HepG2 (cell line): ENCODE results near the gene UGT1A7. TPM values are rescaled to one million over a fixed set of nuclear protein-coding genes. Genes with fewer than 3 reads are reported as not detected.

Experiments used
- ATAC-seq: fragments of 200-7000 bp; cut with Tn5 transposase; 3 replicates; pipeline ENCODE4 v1.9.1; 2020; ENCODE audit warnings: mild to moderate bottlenecking, moderate library complexity
- BruUV-seq: library from RNA; stranded (reverse); fragments of 400-500 nt; replicated peaks from 2 replicates; lab custom pipeline; 2021; lab: Mats Ljungman, UMichigan
- CTCF ChIA-PET: fragments of 300-600 bp; formaldehyde crosslinking; extraction: SDS; loops from one replicate; lab custom pipeline; 2021; ENCODE audit warnings: low total read pairs, inconsistent platforms, low intra/inter-chr PET ratio; lab: Yijun Ruan, JAX
- POLR2A ChIA-PET: fragments of 350-600 bp; sonication (Branson Sonifier 250); formaldehyde crosslinking; loops from one replicate; lab custom pipeline; 2020; ENCODE audit warnings: antibody characterized with exemption, inconsistent platforms; lab: Yijun Ruan, JAX
- DNase-seq: peaks from one replicate; pipeline ENCODE4 v3.0.0-alpha.2; 2015; ENCODE audit warnings: low spot score
- FAIRE-seq: peaks from 3 replicates; lab custom pipeline; 2011; peaks lifted over from hg19 to GRCh38; lab: Jason Lieb, UNC
- H2AFZ ChIP-seq: one replicate; pipeline ENCODE4 v1.6.1; 2011; ENCODE audit warnings: low read length, inconsistent platforms
- H3K27ac ChIP-seq: fragments of 300-600 bp; 3 replicates; pipeline ENCODE4 v1.8.0; 2011; ENCODE audit warnings: mixed run types, mild to moderate bottlenecking, mixed read lengths, low read length, inconsistent platforms; ENCODE audit not compliant: insufficient read depth; ENCODE audit errors: extremely low read length
- H3K27me3 ChIP-seq, 2 experiments: fragments of 200-600 bp in 1 of 2; 2 replicates in 1 of 2; 3 replicates in 1 of 2; pipeline versions ENCODE4 v1.6.0 to v1.8.0; 2011; ENCODE audit warnings: low read length in 2 of 2, mild to moderate bottlenecking in 2 of 2, moderate library complexity in 2 of 2, inconsistent platforms in 1 of 2; ENCODE audit not compliant: insufficient read depth in 2 of 2, control insufficient read depth in 1 of 2
- H3K36me3 ChIP-seq, 2 experiments: fragments of 200-600 bp in 1 of 2; replicated peaks in 1 of 2; 2 replicates in 1 of 2; 3 replicates in 1 of 2; pipeline versions ENCODE4 v1.5.1 to v1.8.0; 2011; ENCODE audit warnings: low read length in 2 of 2, inconsistent platforms in 1 of 2; ENCODE audit not compliant: insufficient read depth in 2 of 2, control insufficient read depth in 1 of 2
- H3K4me1 ChIP-seq: 2 replicates; pipeline ENCODE4 v1.5.1; 2012; ENCODE audit warnings: low read length, inconsistent platforms; ENCODE audit not compliant: insufficient read depth
- H3K4me2 ChIP-seq: 2 replicates; pipeline ENCODE4 v1.6.0; 2011; ENCODE audit warnings: low read depth, low read length, inconsistent platforms
- H3K4me3 ChIP-seq, 3 experiments: fragments of 200-600 bp in 1 of 3; sonication (generic), shearing (Covaris generic) in 1 of 3; replicated peaks in 1 of 3; 2 replicates each; pipeline ENCODE4 v1.5.1; 2011 to 2016; ENCODE audit warnings: low read length in 3 of 3, inconsistent platforms in 2 of 3, low read depth in 2 of 3, mild to moderate bottlenecking in 2 of 3, control low read depth in 1 of 3, mixed read lengths in 1 of 3; ENCODE audit not compliant: insufficient read depth in 1 of 3
- H3K79me2 ChIP-seq: one replicate; pipeline ENCODE4 v1.6.1; 2011; ENCODE audit warnings: low read length, inconsistent platforms; ENCODE audit not compliant: insufficient read depth
- H3K9ac ChIP-seq: 2 replicates; pipeline ENCODE4 v1.6.0; 2011; ENCODE audit warnings: mild to moderate bottlenecking, low read depth, low read length, inconsistent platforms; ENCODE audit not compliant: insufficient read depth
- H3K9me3 ChIP-seq: 2 replicates; pipeline ENCODE4 v1.5.1; 2012; ENCODE audit warnings: mild to moderate bottlenecking, low read length
- H4K20me1 ChIP-seq: 2 replicates; pipeline ENCODE4 v1.6.0; 2011; ENCODE audit warnings: inconsistent platforms, mild to moderate bottlenecking, low read length, moderate library complexity; ENCODE audit not compliant: insufficient read depth
- ATRX ChIP-seq: sonication (generic); formaldehyde crosslinking; IDR thresholded peaks from 2 replicates; pipeline ENCODE4 v1.4.0; 2020; ENCODE audit warnings: missing genetic modification reagents, borderline replicate concordance
- E2F2 ChIP-seq: sonication (generic); formaldehyde crosslinking; IDR thresholded peaks from 2 replicates; pipeline ENCODE4 v1.4.0; 2020; ENCODE audit warnings: missing genetic modification reagents, borderline replicate concordance
- ERF ChIP-seq: IDR thresholded peaks from 2 replicates; pipeline ENCODE4 v1.6.1; 2018; ENCODE audit warnings: missing biosample characterization, missing genetic modification reagents
- FOXO1 ChIP-seq: sonication (generic); formaldehyde crosslinking; IDR thresholded peaks from 2 replicates; pipeline ENCODE4 v1.4.0; 2020; ENCODE audit warnings: missing genetic modification reagents
- RBAK ChIP-seq: sonication (generic); formaldehyde crosslinking; IDR thresholded peaks from 2 replicates; pipeline ENCODE4 v1.5.1; 2020; ENCODE audit warnings: mild to moderate bottlenecking, missing genetic modification reagents
- RBM22 ChIP-seq: fragments of 200-400 bp; formaldehyde crosslinking; optimal IDR thresholded peaks from 2 replicates; pipeline ENCODE3; 2017; ENCODE audit warnings: mild to moderate bottlenecking, low read length, moderate library complexity
- SETDB1 ChIP-seq: sonication (generic); formaldehyde crosslinking; IDR thresholded peaks from 2 replicates; pipeline ENCODE4 v1.5.1; 2020; ENCODE audit warnings: missing genetic modification reagents, mild to moderate bottlenecking, borderline replicate concordance
- SRSF9 ChIP-seq: fragments of 200-400 bp; formaldehyde crosslinking; IDR thresholded peaks from 2 replicates; pipeline ENCODE4 v1.6.1; 2018; ENCODE audit warnings: borderline replicate concordance, mild to moderate bottlenecking, low read depth, low read length; ENCODE audit not compliant: insufficient read depth, poor library complexity, severe bottlenecking
- ZNF138 ChIP-seq: sonication (generic); formaldehyde crosslinking; IDR thresholded peaks from 2 replicates; pipeline ENCODE4 v1.5.0; 2020; ENCODE audit warnings: mild to moderate bottlenecking, low read depth, missing genetic modification reagents
- ZNF644 ChIP-seq: IDR thresholded peaks from 2 replicates; pipeline ENCODE4 v1.6.1; 2016; ENCODE audit warnings: low read depth
- WGBS: methylation state at CpG from one replicate; pipeline ENCODE4 v1.1.6; 2017; ENCODE audit warnings: low lambda C conversion rate; 5-methylcytosine and 5-hydroxymethylcytosine counted together
- in situ Hi-C: cut with HindIII; loops from 2 replicates; pipeline ENCODE4 v1.10.0; 2017; ENCODE audit warnings: low pct_unique_long_range_greater_than_20kb; ENCODE audit not compliant: extremely low pct_ligation_motif_present
- intact Hi-C: fragments of 100-400 bp; cut with micrococcal nuclease; formaldehyde crosslinking; loops from one replicate; pipeline ENCODE4 v1.10.0; 2022; ENCODE audit not compliant: unreplicated experiment
- polyA plus RNA-seq, 8 experiments: library from polyadenylated mRNA; depleted of rRNA in 3 of 8; stranded (reverse) in 7 of 8; unstranded in 1 of 8; fragments of >200 nt; fragmentation: Illumina TruSeq in 4 of 8; extraction: Trizol in 4 of 8; gene quantifications; 2 replicates each; pipeline versions ENCODE4 v1.2.1 to v1.2.3, GENCODE V29; 2011 to 2016; ENCODE audit warnings: low read depth in 4 of 8, missing spikeins in 1 of 8, mixed read lengths in 1 of 8; ENCODE audit not compliant: insufficient read depth in 1 of 8
- total RNA-seq, 5 experiments: library from RNA; depleted of rRNA; stranded (reverse); fragments of >200 nt; fragmentation: Illumina TruSeq; extraction: Trizol; gene quantifications; 2 replicates each; pipeline ENCODE4 v1.2.3, GENCODE V29; 2016; ENCODE audit warnings: low read depth in 1 of 5
- TF ChIP-seq, protein P1 (sequence below): IDR thresholded peaks from 2 replicates; pipeline ENCODE4 v1.6.1; 2016

The UGT1A7 gene
- total and polyA plus RNA-seq, 2 of the 13 experiments (the other 11 are each of a cell fraction or from before 2014, with no cell fraction given) = not detected

GRCh38 chr2:233690444-233690843 lies 8.7 kb downstream of the UGT1A7 start:
- Histone ChIP-seq H2AFZ (no peak overlapping the region), H3K9ac (no peak overlapping the region), H3K4me1 (peaks cover 16% of the 10 kb centered on the region), H3K4me2 (no peak overlapping the region), H3K79me2 (no peaks in the 10 kb centered on the region), H3K4me3 (no peak overlapping the region), H3K27me3 (no peaks in the 10 kb centered on the region), H4K20me1 (no peaks in the 10 kb centered on the region), H3K27ac (no peak overlapping the region), H3K36me3 (no peaks in the 10 kb centered on the region), H3K9me3 (no peaks in the 10 kb centered on the region)
- ChIA-PET CTCF (no interaction called here), POLR2A (no interaction called here)
- DNase-seq = no peak
- 73% methylated on average over 4 of the region's 4 CpGs for WGBS
- TF ChIP-seq SETDB1 (CRISPR knock-in tag) = no peak
- TF ChIP-seq ATRX (CRISPR knock-in tag) = no peak
- TF ChIP-seq ERF (CRISPR knock-in tag) = no peak
- TF ChIP-seq, protein P1, sequence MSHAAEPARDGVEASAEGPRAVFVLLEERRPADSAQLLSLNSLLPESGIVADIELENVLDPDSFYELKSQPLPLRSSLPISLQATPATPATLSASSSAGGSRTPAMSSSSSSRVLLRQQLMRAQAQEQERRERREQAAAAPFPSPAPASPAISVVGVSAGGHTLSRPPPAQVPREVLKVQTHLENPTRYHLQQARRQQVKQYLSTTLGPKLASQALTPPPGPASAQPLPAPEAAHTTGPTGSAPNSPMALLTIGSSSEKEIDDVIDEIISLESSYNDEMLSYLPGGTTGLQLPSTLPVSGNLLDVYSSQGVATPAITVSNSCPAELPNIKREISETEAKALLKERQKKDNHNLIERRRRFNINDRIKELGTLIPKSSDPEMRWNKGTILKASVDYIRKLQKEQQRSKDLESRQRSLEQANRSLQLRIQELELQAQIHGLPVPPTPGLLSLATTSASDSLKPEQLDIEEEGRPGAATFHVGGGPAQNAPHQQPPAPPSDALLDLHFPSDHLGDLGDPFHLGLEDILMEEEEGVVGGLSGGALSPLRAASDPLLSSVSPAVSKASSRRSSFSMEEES (CRISPR knock-in tag) = no peak
- TF ChIP-seq E2F2 = no peak
- no peak for TF ChIP-seq ZNF138
- no peak for TF ChIP-seq SRSF9
- no peak for TF ChIP-seq FOXO1 (CRISPR knock-in tag)
- TF ChIP-seq ZNF644 (CRISPR knock-in tag) = no peak
- no peak for TF ChIP-seq RBM22
- no peak for TF ChIP-seq RBAK
- in situ Hi-C loops = no loop called here
- ATAC-seq = no peak
- BruUV-seq = no TSS peak
- intact Hi-C loops = no loop called here
- no peak for FAIRE-seq
